WTC11 (cell line): ENCODE measurements around the gene HES6. TPM values are rescaled to one million over a fixed set of nuclear protein-coding genes. Genes with fewer than 3 reads are reported as not detected.

ENCODE experiments used
- FOXJ3 ChIP-seq: sonication (generic); formaldehyde crosslinking; IDR thresholded peaks from 2 replicates; pipeline ENCODE4 v1.9.0; 2021; ENCODE audit warnings: missing genetic modification reagents, mild to moderate bottlenecking, borderline replicate concordance
- FOXP1 ChIP-seq: sonication (generic); formaldehyde crosslinking; IDR thresholded peaks from 2 replicates; pipeline ENCODE4 v1.8.0; 2022; ENCODE audit warnings: missing genetic modification reagents, mild to moderate bottlenecking, moderate library complexity, borderline replicate concordance
- GABPB1 ChIP-seq: sonication (generic); formaldehyde crosslinking; IDR thresholded peaks from 2 replicates; pipeline ENCODE4 v1.8.1; 2023; ENCODE audit warnings: mild to moderate bottlenecking, missing genetic modification reagents
- MXD4 ChIP-seq: fragments of 250-450 bp; sonication (Bioruptor Pico); IDR thresholded peaks from 2 replicates; pipeline ENCODE4 v1.8.0; 2021; ENCODE audit warnings: mild to moderate bottlenecking, moderate library complexity, borderline replicate concordance
- MYBL2 ChIP-seq: sonication (generic); formaldehyde crosslinking; IDR thresholded peaks from 2 replicates; pipeline ENCODE4 v1.8.1; 2023; ENCODE audit warnings: mild to moderate bottlenecking, moderate library complexity, missing genetic modification reagents
- NFE2L1 ChIP-seq: sonication (generic); formaldehyde crosslinking; IDR thresholded peaks from 2 replicates; pipeline ENCODE4 v1.8.1; 2023; ENCODE audit warnings: missing genetic modification reagents
- NR2C2 ChIP-seq: sonication (generic); formaldehyde crosslinking; IDR thresholded peaks from 2 replicates; pipeline ENCODE4 v1.8.0; 2022; ENCODE audit warnings: mild to moderate bottlenecking, missing genetic modification reagents
- RORB ChIP-seq: fragments of 250-450 bp; sonication (Bioruptor Pico); IDR thresholded peaks from 2 replicates; pipeline ENCODE4 v1.9.0; 2021; ENCODE audit warnings: mild to moderate bottlenecking
- TEAD1 ChIP-seq: sonication (generic); formaldehyde crosslinking; IDR thresholded peaks from 2 replicates; pipeline ENCODE4 v1.8.0; 2022; ENCODE audit warnings: mild to moderate bottlenecking, missing genetic modification reagents
- ZNF138 ChIP-seq: sonication (generic); formaldehyde crosslinking; conservative IDR thresholded peaks from 2 replicates; pipeline ENCODE4 v1.8.1; 2022; ENCODE audit warnings: mild to moderate bottlenecking, moderate library complexity, missing genetic modification reagents
- total RNA-seq: library from RNA; stranded (reverse); gene quantifications from 3 replicates; pipeline ENCODE4 v1.2.3, GENCODE V29; 2021
- TF ChIP-seq, protein P1 (sequence below): sonication (generic); formaldehyde crosslinking; IDR thresholded peaks from 2 replicates; pipeline ENCODE4 v1.8.1; 2023; ENCODE audit warnings: mild to moderate bottlenecking, missing genetic modification reagents, moderate library complexity
- TF ChIP-seq, protein P2 (sequence below): sonication (generic); formaldehyde crosslinking; IDR thresholded peaks from 2 replicates; pipeline ENCODE4 v1.8.0; 2023; ENCODE audit warnings: missing genetic modification reagents, mild to moderate bottlenecking, borderline replicate concordance
- TF ChIP-seq, protein P3 (sequence below): sonication (generic); formaldehyde crosslinking; IDR thresholded peaks from 2 replicates; pipeline ENCODE4 v1.8.0; 2022; ENCODE audit warnings: missing genetic modification reagents
- TF ChIP-seq, protein P4 (sequence below): sonication (generic); formaldehyde crosslinking; IDR thresholded peaks from 2 replicates; pipeline ENCODE4 v1.8.0; 2023; ENCODE audit warnings: mild to moderate bottlenecking, missing genetic modification reagents
- TF ChIP-seq, protein P5 (sequence below): sonication (generic); formaldehyde crosslinking; IDR thresholded peaks from 2 replicates; pipeline ENCODE4 v1.8.1; 2023; ENCODE audit warnings: mild to moderate bottlenecking, moderate library complexity, missing genetic modification reagents
- TF ChIP-seq, protein P6 (sequence below): sonication (generic); formaldehyde crosslinking; IDR thresholded peaks from 2 replicates; pipeline ENCODE4 v1.8.1; 2023; ENCODE audit warnings: mild to moderate bottlenecking, missing genetic modification reagents, moderate library complexity
- TF ChIP-seq, protein P7 (sequence below): sonication (generic); formaldehyde crosslinking; IDR thresholded peaks from 2 replicates; pipeline ENCODE4 v1.8.0; 2022; ENCODE audit warnings: mild to moderate bottlenecking, missing genetic modification reagents
- TF ChIP-seq, protein P8 (sequence below): sonication (generic); formaldehyde crosslinking; IDR thresholded peaks from 2 replicates; pipeline ENCODE4 v1.8.1; 2022; ENCODE audit warnings: mild to moderate bottlenecking, missing genetic modification reagents, moderate library complexity, borderline replicate concordance
- TF ChIP-seq, protein P9 (sequence below): fragments of 250-450 bp; sonication (Bioruptor Pico); IDR thresholded peaks from 2 replicates; pipeline ENCODE4 v1.9.0; 2021; ENCODE audit warnings: mild to moderate bottlenecking

HES6 gene
- total RNA-seq, 1 experiment from 2014 or later: 52.1 TPM

DNA sequence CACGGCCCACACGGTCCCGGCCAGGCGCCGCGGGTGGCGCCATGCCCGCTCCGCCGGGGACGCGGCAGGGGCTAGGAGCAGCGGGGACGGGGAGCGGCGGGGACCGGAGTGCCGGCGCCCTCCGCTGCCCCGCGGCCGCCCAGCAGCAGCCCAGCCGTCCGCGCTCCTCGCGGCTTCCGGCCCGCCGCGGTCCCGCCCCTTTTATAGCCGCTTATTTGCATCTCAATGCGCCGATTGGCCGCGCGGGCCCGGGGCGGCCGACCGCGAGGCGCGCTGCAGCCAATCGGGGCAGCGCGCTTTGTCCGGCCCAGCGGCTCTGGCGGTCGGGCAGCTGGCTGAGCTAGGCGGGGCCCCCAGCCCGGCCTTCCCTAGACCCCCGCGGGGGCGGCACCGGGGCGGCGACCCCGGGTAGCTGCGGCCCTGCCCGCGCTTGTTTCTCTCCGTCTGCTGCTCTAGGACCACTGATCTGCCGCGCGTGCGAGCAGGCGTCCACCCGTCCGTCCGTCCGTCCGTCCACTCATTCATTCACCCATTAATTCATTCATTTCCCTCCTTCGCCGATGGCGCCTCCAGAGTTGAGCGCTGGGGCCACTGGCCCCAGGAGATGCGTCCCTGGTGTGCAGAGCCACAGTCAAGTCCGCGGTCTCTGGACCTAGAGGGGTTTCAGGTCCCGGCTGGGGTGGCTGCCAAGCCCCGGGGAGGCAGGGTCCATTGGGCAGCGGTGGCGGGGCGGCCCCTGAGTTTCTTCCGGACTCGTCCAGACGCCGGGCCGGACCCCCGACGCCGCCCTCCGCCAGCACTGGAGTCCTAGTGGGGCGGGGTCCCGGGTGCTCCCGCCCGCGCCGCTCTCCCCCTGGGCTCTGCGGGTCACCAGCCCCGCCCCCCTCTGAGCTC, at the start of gene HES6 (continued):
- TF ChIP-seq, protein P1, sequence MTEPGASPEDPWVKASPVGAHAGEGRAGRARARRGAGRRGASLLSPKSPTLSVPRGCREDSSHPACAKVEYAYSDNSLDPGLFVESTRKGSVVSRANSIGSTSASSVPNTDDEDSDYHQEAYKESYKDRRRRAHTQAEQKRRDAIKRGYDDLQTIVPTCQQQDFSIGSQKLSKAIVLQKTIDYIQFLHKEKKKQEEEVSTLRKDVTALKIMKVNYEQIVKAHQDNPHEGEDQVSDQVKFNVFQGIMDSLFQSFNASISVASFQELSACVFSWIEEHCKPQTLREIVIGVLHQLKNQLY (CRISPR knock-in tag): no peak
- TF ChIP-seq, protein P2, sequence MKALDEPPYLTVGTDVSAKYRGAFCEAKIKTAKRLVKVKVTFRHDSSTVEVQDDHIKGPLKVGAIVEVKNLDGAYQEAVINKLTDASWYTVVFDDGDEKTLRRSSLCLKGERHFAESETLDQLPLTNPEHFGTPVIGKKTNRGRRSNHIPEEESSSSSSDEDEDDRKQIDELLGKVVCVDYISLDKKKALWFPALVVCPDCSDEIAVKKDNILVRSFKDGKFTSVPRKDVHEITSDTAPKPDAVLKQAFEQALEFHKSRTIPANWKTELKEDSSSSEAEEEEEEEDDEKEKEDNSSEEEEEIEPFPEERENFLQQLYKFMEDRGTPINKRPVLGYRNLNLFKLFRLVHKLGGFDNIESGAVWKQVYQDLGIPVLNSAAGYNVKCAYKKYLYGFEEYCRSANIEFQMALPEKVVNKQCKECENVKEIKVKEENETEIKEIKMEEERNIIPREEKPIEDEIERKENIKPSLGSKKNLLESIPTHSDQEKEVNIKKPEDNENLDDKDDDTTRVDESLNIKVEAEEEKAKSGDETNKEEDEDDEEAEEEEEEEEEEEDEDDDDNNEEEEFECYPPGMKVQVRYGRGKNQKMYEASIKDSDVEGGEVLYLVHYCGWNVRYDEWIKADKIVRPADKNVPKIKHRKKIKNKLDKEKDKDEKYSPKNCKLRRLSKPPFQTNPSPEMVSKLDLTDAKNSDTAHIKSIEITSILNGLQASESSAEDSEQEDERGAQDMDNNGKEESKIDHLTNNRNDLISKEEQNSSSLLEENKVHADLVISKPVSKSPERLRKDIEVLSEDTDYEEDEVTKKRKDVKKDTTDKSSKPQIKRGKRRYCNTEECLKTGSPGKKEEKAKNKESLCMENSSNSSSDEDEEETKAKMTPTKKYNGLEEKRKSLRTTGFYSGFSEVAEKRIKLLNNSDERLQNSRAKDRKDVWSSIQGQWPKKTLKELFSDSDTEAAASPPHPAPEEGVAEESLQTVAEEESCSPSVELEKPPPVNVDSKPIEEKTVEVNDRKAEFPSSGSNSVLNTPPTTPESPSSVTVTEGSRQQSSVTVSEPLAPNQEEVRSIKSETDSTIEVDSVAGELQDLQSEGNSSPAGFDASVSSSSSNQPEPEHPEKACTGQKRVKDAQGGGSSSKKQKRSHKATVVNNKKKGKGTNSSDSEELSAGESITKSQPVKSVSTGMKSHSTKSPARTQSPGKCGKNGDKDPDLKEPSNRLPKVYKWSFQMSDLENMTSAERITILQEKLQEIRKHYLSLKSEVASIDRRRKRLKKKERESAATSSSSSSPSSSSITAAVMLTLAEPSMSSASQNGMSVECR (CRISPR knock-in tag): 0 out of 2 replicates have a peak, but pooled peaks have one; percentile 34
- TF ChIP-seq, protein P3, sequence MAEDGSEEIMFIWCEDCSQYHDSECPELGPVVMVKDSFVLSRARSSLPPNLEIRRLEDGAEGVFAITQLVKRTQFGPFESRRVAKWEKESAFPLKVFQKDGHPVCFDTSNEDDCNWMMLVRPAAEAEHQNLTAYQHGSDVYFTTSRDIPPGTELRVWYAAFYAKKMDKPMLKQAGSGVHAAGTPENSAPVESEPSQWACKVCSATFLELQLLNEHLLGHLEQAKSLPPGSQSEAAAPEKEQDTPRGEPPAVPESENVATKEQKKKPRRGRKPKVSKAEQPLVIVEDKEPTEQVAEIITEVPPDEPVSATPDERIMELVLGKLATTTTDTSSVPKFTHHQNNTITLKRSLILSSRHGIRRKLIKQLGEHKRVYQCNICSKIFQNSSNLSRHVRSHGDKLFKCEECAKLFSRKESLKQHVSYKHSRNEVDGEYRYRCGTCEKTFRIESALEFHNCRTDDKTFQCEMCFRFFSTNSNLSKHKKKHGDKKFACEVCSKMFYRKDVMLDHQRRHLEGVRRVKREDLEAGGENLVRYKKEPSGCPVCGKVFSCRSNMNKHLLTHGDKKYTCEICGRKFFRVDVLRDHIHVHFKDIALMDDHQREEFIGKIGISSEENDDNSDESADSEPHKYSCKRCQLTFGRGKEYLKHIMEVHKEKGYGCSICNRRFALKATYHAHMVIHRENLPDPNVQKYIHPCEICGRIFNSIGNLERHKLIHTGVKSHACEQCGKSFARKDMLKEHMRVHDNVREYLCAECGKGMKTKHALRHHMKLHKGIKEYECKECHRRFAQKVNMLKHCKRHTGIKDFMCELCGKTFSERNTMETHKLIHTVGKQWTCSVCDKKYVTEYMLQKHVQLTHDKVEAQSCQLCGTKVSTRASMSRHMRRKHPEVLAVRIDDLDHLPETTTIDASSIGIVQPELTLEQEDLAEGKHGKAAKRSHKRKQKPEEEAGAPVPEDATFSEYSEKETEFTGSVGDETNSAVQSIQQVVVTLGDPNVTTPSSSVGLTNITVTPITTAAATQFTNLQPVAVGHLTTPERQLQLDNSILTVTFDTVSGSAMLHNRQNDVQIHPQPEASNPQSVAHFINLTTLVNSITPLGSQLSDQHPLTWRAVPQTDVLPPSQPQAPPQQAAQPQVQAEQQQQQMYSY (CRISPR knock-in tag): no peak
- TF ChIP-seq NR2C2 (CRISPR knock-in tag) (no peak), GABPB1 (CRISPR knock-in tag) (no peak), FOXJ3 (CRISPR knock-in tag) (no peak), MYBL2 (no peak), TEAD1 (0 out of 2 replicates have a peak, but pooled peaks have one; percentile 45), NFE2L1 (0 out of 2 replicates have a peak, but pooled peaks have one; percentile 50), ZNF138 (CRISPR knock-in tag) (no peak), RORB (CRISPR knock-in tag) (no peak), MXD4 (CRISPR knock-in tag) (no peak), FOXP1 (CRISPR knock-in tag) (peak; percentile 71)
- TF ChIP-seq, protein P4, sequence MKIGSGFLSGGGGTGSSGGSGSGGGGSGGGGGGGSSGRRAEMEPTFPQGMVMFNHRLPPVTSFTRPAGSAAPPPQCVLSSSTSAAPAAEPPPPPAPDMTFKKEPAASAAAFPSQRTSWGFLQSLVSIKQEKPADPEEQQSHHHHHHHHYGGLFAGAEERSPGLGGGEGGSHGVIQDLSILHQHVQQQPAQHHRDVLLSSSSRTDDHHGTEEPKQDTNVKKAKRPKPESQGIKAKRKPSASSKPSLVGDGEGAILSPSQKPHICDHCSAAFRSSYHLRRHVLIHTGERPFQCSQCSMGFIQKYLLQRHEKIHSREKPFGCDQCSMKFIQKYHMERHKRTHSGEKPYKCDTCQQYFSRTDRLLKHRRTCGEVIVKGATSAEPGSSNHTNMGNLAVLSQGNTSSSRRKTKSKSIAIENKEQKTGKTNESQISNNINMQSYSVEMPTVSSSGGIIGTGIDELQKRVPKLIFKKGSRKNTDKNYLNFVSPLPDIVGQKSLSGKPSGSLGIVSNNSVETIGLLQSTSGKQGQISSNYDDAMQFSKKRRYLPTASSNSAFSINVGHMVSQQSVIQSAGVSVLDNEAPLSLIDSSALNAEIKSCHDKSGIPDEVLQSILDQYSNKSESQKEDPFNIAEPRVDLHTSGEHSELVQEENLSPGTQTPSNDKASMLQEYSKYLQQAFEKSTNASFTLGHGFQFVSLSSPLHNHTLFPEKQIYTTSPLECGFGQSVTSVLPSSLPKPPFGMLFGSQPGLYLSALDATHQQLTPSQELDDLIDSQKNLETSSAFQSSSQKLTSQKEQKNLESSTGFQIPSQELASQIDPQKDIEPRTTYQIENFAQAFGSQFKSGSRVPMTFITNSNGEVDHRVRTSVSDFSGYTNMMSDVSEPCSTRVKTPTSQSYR (CRISPR knock-in tag): no peak
- TF ChIP-seq, protein P5, sequence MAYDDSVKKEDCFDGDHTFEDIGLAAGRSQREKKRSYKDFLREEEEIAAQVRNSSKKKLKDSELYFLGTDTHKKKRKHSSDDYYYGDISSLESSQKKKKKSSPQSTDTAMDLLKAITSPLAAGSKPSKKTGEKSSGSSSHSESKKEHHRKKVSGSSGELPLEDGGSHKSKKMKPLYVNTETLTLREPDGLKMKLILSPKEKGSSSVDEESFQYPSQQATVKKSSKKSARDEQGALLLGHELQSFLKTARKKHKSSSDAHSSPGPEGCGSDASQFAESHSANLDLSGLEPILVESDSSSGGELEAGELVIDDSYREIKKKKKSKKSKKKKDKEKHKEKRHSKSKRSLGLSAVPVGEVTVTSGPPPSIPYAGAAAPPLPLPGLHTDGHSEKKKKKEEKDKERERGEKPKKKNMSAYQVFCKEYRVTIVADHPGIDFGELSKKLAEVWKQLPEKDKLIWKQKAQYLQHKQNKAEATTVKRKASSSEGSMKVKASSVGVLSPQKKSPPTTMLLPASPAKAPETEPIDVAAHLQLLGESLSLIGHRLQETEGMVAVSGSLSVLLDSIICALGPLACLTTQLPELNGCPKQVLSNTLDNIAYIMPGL (CRISPR knock-in tag): no peak; the same call in none of the 2 replicates
- TF ChIP-seq, protein P6, sequence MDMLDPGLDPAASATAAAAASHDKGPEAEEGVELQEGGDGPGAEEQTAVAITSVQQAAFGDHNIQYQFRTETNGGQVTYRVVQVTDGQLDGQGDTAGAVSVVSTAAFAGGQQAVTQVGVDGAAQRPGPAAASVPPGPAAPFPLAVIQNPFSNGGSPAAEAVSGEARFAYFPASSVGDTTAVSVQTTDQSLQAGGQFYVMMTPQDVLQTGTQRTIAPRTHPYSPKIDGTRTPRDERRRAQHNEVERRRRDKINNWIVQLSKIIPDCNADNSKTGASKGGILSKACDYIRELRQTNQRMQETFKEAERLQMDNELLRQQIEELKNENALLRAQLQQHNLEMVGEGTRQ (CRISPR knock-in tag): peak; percentile 65
- TF ChIP-seq, protein P7, sequence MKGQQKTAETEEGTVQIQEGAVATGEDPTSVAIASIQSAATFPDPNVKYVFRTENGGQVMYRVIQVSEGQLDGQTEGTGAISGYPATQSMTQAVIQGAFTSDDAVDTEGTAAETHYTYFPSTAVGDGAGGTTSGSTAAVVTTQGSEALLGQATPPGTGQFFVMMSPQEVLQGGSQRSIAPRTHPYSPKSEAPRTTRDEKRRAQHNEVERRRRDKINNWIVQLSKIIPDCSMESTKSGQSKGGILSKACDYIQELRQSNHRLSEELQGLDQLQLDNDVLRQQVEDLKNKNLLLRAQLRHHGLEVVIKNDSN: no peak
- TF ChIP-seq, protein P8, sequence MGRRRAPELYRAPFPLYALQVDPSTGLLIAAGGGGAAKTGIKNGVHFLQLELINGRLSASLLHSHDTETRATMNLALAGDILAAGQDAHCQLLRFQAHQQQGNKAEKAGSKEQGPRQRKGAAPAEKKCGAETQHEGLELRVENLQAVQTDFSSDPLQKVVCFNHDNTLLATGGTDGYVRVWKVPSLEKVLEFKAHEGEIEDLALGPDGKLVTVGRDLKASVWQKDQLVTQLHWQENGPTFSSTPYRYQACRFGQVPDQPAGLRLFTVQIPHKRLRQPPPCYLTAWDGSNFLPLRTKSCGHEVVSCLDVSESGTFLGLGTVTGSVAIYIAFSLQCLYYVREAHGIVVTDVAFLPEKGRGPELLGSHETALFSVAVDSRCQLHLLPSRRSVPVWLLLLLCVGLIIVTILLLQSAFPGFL: peak; percentile 54; the same call in 1 of the 2 replicates
- TF ChIP-seq, protein P9, sequence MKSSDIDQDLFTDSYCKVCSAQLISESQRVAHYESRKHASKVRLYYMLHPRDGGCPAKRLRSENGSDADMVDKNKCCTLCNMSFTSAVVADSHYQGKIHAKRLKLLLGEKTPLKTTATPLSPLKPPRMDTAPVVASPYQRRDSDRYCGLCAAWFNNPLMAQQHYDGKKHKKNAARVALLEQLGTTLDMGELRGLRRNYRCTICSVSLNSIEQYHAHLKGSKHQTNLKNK (CRISPR knock-in tag): 0 out of 2 replicates have a peak, but pooled peaks have one; percentile 75
